Calu3 (cell line): Measurements from ENCODE around the gene PSMD8. TPM values are rescaled to one million over a fixed set of nuclear protein-coding genes. Genes with fewer than 3 reads are reported as not detected.

ENCODE experiments used
- BruUV-seq: library from RNA; stranded (reverse); fragments of 400-500 nt; replicated peaks from 2 replicates; lab custom pipeline; 2021; lab: Mats Ljungman, UMichigan
- CTCF ChIA-PET: fragments of 300-600 bp; sonication (Branson Sonifier 250); formaldehyde crosslinking; loops from one replicate; lab custom pipeline; 2022; ENCODE audit warnings: antibody characterized with exemption; lab: Charles Lee
- DNase-seq: peaks from one replicate; pipeline ENCODE4 v3.0.0; 2022
- H3K27ac Mint-ChIP-seq: one replicate; pipeline ENCODE4 v1.8.0; 2022; ENCODE audit warnings: mixed read lengths; ENCODE audit not compliant: unreplicated experiment
- H3K27me3 Mint-ChIP-seq: one replicate; pipeline ENCODE4 v1.8.0; 2022; ENCODE audit warnings: mixed read lengths; ENCODE audit not compliant: unreplicated experiment
- H3K36me3 Mint-ChIP-seq: one replicate; pipeline ENCODE4 v1.8.0; 2022; ENCODE audit warnings: mild to moderate bottlenecking, moderate library complexity, mixed read lengths; ENCODE audit not compliant: insufficient read depth, unreplicated experiment
- H3K4me1 Mint-ChIP-seq: one replicate; pipeline ENCODE4 v1.8.0; 2022; ENCODE audit warnings: mild to moderate bottlenecking, low read depth, mixed read lengths; ENCODE audit not compliant: unreplicated experiment
- H3K4me3 Mint-ChIP-seq: one replicate; pipeline ENCODE4 v1.8.0; 2022; ENCODE audit warnings: mild to moderate bottlenecking, low read depth, moderate library complexity, mixed read lengths; ENCODE audit not compliant: unreplicated experiment
- H3K9me3 Mint-ChIP-seq: one replicate; pipeline ENCODE4 v1.8.0; 2022; ENCODE audit warnings: low read depth, mixed read lengths; ENCODE audit not compliant: unreplicated experiment
- intact Hi-C: fragments of 100-400 bp; cut with micrococcal nuclease; formaldehyde crosslinking; loops from one replicate; pipeline ENCODE4 v1.10.0; 2022; ENCODE audit not compliant: unreplicated experiment
- total RNA-seq: library from RNA; stranded (reverse); gene quantifications from 2 replicates; pipeline ENCODE4 v1.2.3, GENCODE V29; 2022
- TF ChIP-seq, protein P1 (sequence below): fragments of 200-600 bp; IDR thresholded peaks from one replicate; pipeline ENCODE4 v1.8.0; 2022; ENCODE audit warnings: antibody characterized with exemption; ENCODE audit not compliant: unreplicated experiment

Gene PSMD8
- total RNA-seq, 1 experiment from 2014 or later = 233 TPM

GRCh38 chr19:38340927-38341326, 33.4 kb upstream of the PSMD8 start:
- DNase-seq = no peak
- TF ChIP-seq, protein P1, sequence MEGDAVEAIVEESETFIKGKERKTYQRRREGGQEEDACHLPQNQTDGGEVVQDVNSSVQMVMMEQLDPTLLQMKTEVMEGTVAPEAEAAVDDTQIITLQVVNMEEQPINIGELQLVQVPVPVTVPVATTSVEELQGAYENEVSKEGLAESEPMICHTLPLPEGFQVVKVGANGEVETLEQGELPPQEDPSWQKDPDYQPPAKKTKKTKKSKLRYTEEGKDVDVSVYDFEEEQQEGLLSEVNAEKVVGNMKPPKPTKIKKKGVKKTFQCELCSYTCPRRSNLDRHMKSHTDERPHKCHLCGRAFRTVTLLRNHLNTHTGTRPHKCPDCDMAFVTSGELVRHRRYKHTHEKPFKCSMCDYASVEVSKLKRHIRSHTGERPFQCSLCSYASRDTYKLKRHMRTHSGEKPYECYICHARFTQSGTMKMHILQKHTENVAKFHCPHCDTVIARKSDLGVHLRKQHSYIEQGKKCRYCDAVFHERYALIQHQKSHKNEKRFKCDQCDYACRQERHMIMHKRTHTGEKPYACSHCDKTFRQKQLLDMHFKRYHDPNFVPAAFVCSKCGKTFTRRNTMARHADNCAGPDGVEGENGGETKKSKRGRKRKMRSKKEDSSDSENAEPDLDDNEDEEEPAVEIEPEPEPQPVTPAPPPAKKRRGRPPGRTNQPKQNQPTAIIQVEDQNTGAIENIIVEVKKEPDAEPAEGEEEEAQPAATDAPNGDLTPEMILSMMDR = no peak

DNA sequence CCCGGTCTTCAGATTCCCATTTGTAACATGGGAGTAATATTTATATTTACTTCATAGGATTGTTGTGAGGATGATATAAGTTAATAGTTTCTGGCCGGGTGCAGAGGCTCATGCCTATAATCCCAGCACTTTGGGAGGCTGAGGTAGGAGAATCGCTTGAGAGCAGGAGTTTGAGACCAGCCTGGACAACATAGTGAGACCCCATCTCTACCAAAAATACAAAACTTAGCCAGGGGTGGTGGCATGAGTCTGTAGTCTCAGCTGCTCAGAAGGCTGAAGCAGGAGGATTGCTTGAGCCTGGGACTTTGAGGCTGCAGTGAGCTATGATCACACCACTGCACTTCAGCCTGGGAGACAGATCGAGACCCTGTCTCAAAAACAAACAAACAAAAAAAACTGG, 27.5 kb upstream of the PSMD8 start:
- TF ChIP-seq, protein P1 = no peak
- CTCF ChIA-PET = interaction anchor here (0.7 kb wide), 1 partner anchor 121 kb away, joined by 3 read pairs; no protein-coding TSS in a partner anchor
- Mint-ChIP-seq H3K4me3 (no peak overlapping the region), H3K27me3 (peaks cover 3% of the 10 kb centered on the region), H3K27ac (no peak overlapping the region), H3K9me3 (no peaks in the 10 kb centered on the region), H3K4me1 (no peaks in the 10 kb centered on the region), H3K36me3 (no peaks in the 10 kb centered on the region)
- intact Hi-C loops = no loop called here
- no TSS peak for BruUV-seq
- no peak for DNase-seq

More at GRCh38 chr19:38340927-38341326, 33.4 kb upstream of the PSMD8 start:
- Mint-ChIP-seq H3K36me3 (peaks cover 14% of the 10 kb centered on the region), H3K9me3 (no peaks in the 10 kb centered on the region), H3K27me3 (no peaks in the 10 kb centered on the region), H3K27ac (no peak overlapping the region), H3K4me3 (no peak overlapping the region), H3K4me1 (peaks cover 19% of the 10 kb centered on the region)
- CTCF ChIA-PET = no interaction called here
- no TSS peak for BruUV-seq
- intact Hi-C loops = no loop called here

DNA sequence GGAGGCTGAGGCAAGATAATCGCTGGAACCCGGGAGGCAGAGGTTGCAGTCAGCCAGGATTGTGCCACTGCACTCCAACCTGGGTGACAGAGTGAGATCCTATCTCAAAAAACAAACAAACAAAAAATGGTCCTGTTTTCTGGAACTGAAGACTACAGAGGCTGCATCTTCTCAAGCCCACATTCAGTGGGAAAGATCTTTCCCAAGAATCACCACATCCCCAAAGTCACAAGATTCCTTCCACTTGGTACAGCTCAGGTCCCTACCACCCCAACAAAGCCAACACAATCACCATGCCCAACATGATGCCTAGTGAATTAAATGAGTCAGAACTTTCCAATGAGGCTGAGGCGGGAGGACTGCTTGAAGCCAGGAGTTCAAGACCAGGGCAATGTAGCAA, 23.5 kb upstream of the PSMD8 start:
- intact Hi-C loops = no loop called here
- Mint-ChIP-seq H3K36me3 (no peaks in the 10 kb centered on the region), H3K27ac (no peak overlapping the region), H3K4me1 (no peaks in the 10 kb centered on the region), H3K27me3 (peaks cover 35% of the 10 kb centered on the region), H3K9me3 (no peaks in the 10 kb centered on the region), H3K4me3 (no peak overlapping the region)
- TF ChIP-seq, protein P1 = no peak
- CTCF ChIA-PET = interaction anchor here (1.0 kb wide), 1 partner anchor 74 kb away, joined by 3 read pairs; no protein-coding TSS in a partner anchor
- no peak for DNase-seq
- BruUV-seq = no TSS peak

- intact Hi-C loops = no loop called here
- Mint-ChIP-seq H3K36me3 (no peaks in the 10 kb centered on the region), H3K27ac (no peak overlapping the region), H3K27me3 (peaks cover 45% of the 10 kb centered on the region), H3K4me1 (no peaks in the 10 kb centered on the region), H3K4me3 (no peak overlapping the region), H3K9me3 (no peaks in the 10 kb centered on the region)
- CTCF ChIA-PET = interaction anchor here (1.0 to 1.6 kb wide), 2 partner anchors 22 to 75 kb away, joined by 3 read pairs; partner anchors contain the start of gene PSMD8
- TF ChIP-seq, protein P1 = no peak
- no TSS peak for BruUV-seq
- no peak for DNase-seq
Observed at GRCh38 chr19:38351865-38352395, 22.4 kb upstream of the PSMD8 start.
